OCI-LY7 (cell line): ENCODE measurements around the gene FAM210B.

Experiments used
- CTCF ChIP-seq: fragments of 200-600 bp; sonication (generic); conservative IDR thresholded peaks from 2 replicates; pipeline ENCODE4 v1.5.1; 2014; ENCODE audit warnings: mild to moderate bottlenecking, antibody characterized with exemption, low read length, moderate library complexity, mixed read lengths
- EZH2phosphoT487 ChIP-seq: fragments of 200-600 bp; sonication (generic); IDR thresholded peaks from 2 replicates; pipeline ENCODE4 v1.6.1; 2018; ENCODE audit warnings: low read depth, borderline replicate concordance, mild to moderate bottlenecking, mixed run types, antibody characterized with exemption, low read length, moderate library complexity, mixed read lengths

- TF ChIP-seq CTCF (no peak), EZH2phosphoT487 (no peak)
Observed at GRCh38 chr20:56406910-56407309, 48.1 kb downstream of the FAM210B start.
